T-helper 22 cell (primary cell): ENCODE results near the gene NDFIP1.

Source experiments
- DNase-seq: peaks from one replicate; pipeline ENCODE4 v3.0.0-alpha.2; 2020; ENCODE audit warnings: low read depth

Gene NDFIP1

GRCh38 chr5:142091922-142092321, 16.7 kb upstream of the NDFIP1 start:
- no peak for DNase-seq

- peak; percentile 34 for DNase-seq
These were observed 13.5 kb upstream of the NDFIP1 start for GRCh38 chr5:142095035-142095434.

GRCh38 chr5:142095651-142096330, 12.8 kb upstream of the NDFIP1 start:
- DNase-seq: peak; percentile 81

- DNase-seq: no peak
These were observed 12.2 kb upstream of the NDFIP1 start for GRCh38 chr5:142096382-142096781.

GRCh38 chr5:142097681-142098080, 10.9 kb upstream of the NDFIP1 start:
- DNase-seq: no peak

- DNase-seq: no peak
These were observed 10.3 kb upstream of the NDFIP1 start for GRCh38 chr5:142098275-142098674.

- no peak for DNase-seq
These were observed 9.6 kb upstream of the NDFIP1 start for GRCh38 chr5:142098931-142099330.

DNA sequence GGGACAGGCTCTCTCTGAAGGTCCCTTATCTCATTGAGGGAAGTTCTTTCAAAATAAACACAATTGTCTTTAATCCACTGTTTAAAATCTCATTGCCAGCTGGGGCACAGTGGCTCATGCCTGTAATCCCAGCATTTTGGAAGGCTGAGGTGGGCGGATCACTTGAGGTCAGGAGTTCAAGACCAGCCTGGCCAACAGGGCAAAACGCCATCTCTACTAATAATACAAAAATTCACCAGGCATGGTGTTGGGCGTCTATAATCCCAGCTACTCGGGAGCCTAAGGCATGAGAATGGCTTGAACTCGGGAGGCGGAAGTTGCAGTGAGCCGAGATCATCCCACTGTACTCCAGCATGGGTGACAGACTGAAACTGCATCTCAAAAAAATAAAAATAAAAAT, 8.3 kb upstream of the NDFIP1 start:
- no peak for DNase-seq

- no peak for DNase-seq
These were observed 5.4 kb upstream of the NDFIP1 start for GRCh38 chr5:142102980-142103740.

- peak; percentile 20 for DNase-seq
These were observed 4.1 kb upstream of the NDFIP1 start for GRCh38 chr5:142104491-142104890.

DNA sequence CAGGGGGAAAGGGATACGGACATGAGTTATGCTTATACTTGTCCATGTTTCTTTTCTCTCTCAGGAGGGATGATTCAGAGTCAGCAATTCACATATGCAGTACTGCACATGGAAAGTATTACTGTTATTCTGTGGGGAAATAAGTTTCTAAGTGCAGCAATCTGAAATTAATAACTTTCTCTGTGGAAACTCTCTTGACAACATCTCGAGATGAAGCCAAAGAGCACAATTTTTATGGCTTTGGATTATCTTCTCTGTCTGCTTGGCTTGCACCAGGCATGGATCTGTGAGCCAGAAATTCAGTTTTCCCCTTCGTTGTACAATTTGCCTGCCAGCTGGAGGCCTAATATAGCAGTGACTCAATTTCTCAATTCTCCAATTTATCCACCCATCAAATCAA, 2.5 kb upstream of the NDFIP1 start:
- no peak for DNase-seq

- DNase-seq: no peak
These were observed 1.4 kb upstream of the NDFIP1 start for GRCh38 chr5:142107036-142107735.

DNA sequence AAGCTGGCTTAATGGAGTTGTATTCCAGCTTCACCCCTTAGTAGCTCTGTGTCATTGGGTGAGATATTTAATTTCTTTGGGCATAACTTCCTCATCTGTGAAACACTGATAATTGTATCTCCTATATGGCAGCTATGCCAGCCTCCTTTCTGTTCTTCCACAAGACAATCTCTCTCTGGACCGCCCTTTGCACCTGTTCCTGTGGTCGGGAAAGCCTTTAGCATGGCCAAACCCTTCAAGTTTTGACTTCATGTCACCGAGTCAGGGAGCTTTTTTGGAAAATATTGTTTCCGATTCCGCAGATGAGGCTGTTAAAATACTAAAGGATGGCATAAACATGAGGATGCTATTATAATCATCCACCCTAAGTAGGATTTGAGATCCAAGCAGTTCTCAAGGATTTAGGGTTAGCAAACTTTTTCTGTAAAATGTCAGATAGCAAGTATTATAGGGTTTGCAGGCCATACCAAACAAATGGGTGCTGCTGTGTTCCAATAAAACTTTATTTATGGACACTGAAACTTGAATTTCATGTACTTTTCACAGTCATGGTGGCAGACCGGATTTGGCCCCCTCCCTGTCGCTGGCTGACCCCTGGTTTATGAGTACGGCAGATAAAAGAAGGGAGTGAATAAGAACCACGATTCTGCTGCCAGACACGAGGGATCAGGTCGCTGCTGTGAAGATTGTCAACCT, 695 bp upstream of the NDFIP1 start:
- DNase-seq: no peak

- DNase-seq: no peak
These were observed 909 bp downstream of the NDFIP1 start for GRCh38 chr5:142109331-142110045.

DNA sequence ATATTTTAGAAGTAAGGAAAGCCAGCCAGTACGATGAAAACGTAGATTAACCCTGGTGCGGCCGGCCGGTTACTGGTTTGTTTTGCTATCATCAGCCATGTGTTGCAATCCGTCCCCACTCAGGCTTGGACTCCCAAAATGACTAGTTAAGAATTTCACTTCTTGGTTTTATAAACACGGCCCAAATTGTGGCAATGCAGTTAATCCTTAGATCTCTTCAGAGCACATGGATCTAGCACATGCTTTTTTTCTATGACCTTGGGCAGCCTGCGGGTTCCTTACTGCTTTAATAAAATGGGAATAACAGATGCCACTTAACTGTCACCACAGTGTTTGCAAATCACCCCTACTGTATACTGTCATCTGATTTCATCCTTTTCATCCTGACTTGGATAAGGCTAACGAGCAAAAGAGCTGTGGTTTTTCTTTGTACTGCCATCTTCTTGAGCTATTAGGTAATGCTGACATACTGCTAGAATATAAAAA, 1.5 kb downstream of the NDFIP1 start:
- no peak for DNase-seq

DNA sequence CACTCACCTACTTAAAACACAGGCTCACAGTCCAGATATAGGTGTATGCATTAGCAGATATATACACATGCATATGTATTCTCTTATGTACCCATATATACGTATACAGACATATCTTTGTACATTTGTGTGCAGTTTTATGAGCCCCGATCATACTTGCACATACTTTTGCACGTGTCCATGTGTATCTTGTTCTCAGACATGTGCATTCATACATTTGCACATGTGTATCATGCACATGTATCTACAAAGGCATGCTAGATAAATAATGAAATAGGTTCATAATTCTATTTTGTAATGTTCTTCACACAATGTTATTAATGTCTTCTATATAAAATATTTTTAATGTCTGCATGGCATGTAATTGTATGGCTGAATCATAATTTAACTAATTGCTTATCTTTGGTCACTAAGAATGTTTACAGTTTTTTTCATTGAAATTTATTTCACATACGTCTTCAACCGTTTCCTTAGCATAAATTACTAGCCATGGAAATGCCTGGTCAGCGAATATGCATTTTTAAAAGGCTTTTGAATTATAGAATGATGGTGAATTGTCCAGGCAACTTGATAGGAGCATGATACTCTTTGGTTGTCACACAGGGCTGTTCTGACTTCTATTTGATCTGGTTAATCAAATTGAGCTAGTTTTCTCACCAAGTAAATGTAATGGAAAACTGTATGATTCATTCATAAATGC, 2.6 kb downstream of the NDFIP1 start:
- DNase-seq: no peak

GRCh38 chr5:142114687-142115086, 6.1 kb downstream of the NDFIP1 start:
- no peak for DNase-seq

- DNase-seq: no peak
These were observed 7.5 kb downstream of the NDFIP1 start for GRCh38 chr5:142115937-142116614.

DNA sequence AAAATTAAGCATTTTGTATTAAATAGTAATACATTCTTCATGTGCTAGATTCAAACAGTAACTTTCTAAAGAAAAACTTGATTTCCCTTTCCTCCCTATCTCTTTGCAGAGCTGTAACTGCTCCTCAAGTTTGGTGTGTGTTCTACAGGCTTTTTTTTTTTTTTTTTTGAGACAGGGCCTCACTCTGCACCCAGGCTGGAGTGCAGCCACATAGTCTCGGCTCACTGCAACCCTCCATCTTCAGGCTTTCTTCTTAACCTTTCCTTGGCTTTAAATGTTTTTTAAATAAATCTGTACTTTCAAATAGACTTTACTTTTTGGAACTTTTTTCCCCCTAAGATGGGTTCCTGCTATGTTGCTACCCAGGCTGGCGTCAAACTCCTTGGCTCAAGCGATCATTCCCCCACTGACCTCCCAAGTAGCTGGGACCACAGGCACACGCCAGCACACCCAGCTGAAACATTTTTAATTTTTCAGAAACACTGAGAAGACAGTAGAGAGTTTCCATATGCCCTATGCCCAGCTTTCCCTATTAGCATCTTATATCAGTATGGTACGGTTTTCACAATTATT, 9.1 kb downstream of the NDFIP1 start:
- no peak for DNase-seq

GRCh38 chr5:142118155-142118686, 9.6 kb downstream of the NDFIP1 start:
- no peak for DNase-seq
